ENCODE measurements around the gene DAZ2. TPM values are rescaled to one million over a fixed set of nuclear protein-coding genes. Genes with fewer than 3 reads are reported as not detected.
"Not testable (repeated sequence)": the region's sequence is repeated elsewhere in the genome, so short reads cannot be mapped to it uniquely, and the experiment has no call there.

Gene DAZ2
- total and polyA plus RNA-seq, 9 of the 15 experiments (the other 6 are each of a cell fraction or from before 2014, with no cell fraction given) = not detected

GRCh38 chrY:23209802-23210495 is 9.4 kb upstream of the DAZ2 start:
- H3K27ac ChIP-seq (ENCODE audit: extremely low read depth, low read depth, low read length); POLR2A ChIA-PET; H4K20me1 ChIP-seq (replicated peaks; ENCODE audit: control insufficient read depth, insufficient read depth, low read length); H3K79me2 ChIP-seq (ENCODE audit: control insufficient read depth, insufficient read depth, low read length); H2AFZ ChIP-seq (ENCODE audit: low read depth, low read length); H3K9ac ChIP-seq (ENCODE audit: insufficient read depth in 1 of 2, low read depth in 2 of 2, low read length in 2 of 2); H3K9me3 ChIP-seq (replicated peaks; ENCODE audit: control insufficient read depth, insufficient read depth, low read depth, low read length); intact Hi-C loops (cut with micrococcal nuclease); H3K36me3 ChIP-seq (ENCODE audit: control insufficient read depth, insufficient read depth, low read length); DNase-seq (ENCODE audit: extremely low read depth in 1 of 4, low spot score in 3 of 4); in situ Hi-C loops (cut with MboI); CTCF ChIA-PET (ENCODE audit: low intra/inter-chr PET ratio); ATAC-seq; H3K27me3 ChIP-seq (ENCODE audit: control insufficient read depth in 2 of 2, insufficient read depth in 2 of 2, low read length in 2 of 2); H3K4me1 ChIP-seq (replicated peaks in 1 of 2; ENCODE audit: control insufficient read depth in 2 of 2, insufficient read depth in 2 of 2, low read length in 2 of 2); FAIRE-seq; H3K4me2 ChIP-seq (ENCODE audit: insufficient read depth, low read length); H3K9me1 ChIP-seq (ENCODE audit: control insufficient read depth, insufficient read depth, low read length); H3K4me3 ChIP-seq; BruUV-seq (replicated peaks): not testable (repeated sequence)
- WGBS (ENCODE audit: insufficient coverage, low coverage, missing lambda C conversion rate) = no CpG with 5 or more reads among the region's 4 CpGs

- H3K4me2 ChIP-seq (ENCODE audit: insufficient read depth, low read length); intact Hi-C loops (cut with micrococcal nuclease); H3K36me3 ChIP-seq (ENCODE audit: control insufficient read depth, insufficient read depth, low read length); H2AFZ ChIP-seq (ENCODE audit: low read depth, low read length); H3K27ac ChIP-seq (ENCODE audit: extremely low read depth, low read depth, low read length); H3K4me1 ChIP-seq (replicated peaks in 1 of 2; ENCODE audit: control insufficient read depth in 2 of 2, insufficient read depth in 2 of 2, low read length in 2 of 2); ATAC-seq; H3K9me1 ChIP-seq (ENCODE audit: control insufficient read depth, insufficient read depth, low read length); POLR2A ChIA-PET; FAIRE-seq; H4K20me1 ChIP-seq (replicated peaks; ENCODE audit: control insufficient read depth, insufficient read depth, low read length); H3K79me2 ChIP-seq (ENCODE audit: control insufficient read depth, insufficient read depth, low read length); H3K9me3 ChIP-seq (replicated peaks; ENCODE audit: control insufficient read depth, insufficient read depth, low read depth, low read length); DNase-seq (ENCODE audit: extremely low read depth in 1 of 4, low spot score in 3 of 4); BruUV-seq (replicated peaks); H3K27me3 ChIP-seq (ENCODE audit: control insufficient read depth in 2 of 2, insufficient read depth in 2 of 2, low read length in 2 of 2); H3K4me3 ChIP-seq; H3K9ac ChIP-seq (ENCODE audit: insufficient read depth in 1 of 2, low read depth in 2 of 2, low read length in 2 of 2); CTCF ChIA-PET (ENCODE audit: low intra/inter-chr PET ratio); in situ Hi-C loops (cut with MboI): not testable (repeated sequence)
- no CpG with 5 or more reads among the region's 4 CpGs for WGBS (ENCODE audit: insufficient coverage, low coverage, missing lambda C conversion rate)
Measured at GRCh38 chrY:23210681-23211080, 8.7 kb upstream of the DAZ2 start.

Other genes starting within 250 kb of the DAZ2 start
- gene BPY2, start 235.3 kb upstream of the DAZ2 start, total RNA-seq (2014; rRNA removed) = not detected in 2 replicates
- not detected in 2 replicates for gene BPY2, start 235.3 kb upstream of the DAZ2 start, total RNA-seq (2014; rRNA removed; fragmentation: Illumina TruSeq; extraction: Trizol)
- gene BPY2, start 235.3 kb upstream of the DAZ2 start, total RNA-seq (2015; rRNA removed; fragmentation: Illumina TruSeq; extraction: Trizol) = not detected in 2 replicates
- gene BPY2, start 235.3 kb upstream of the DAZ2 start, total RNA-seq (2021) = not detected in 2 replicates
- gene BPY2, start 235.3 kb upstream of the DAZ2 start, polyA plus RNA-seq (2011; rRNA removed) = not detected in 2 replicates
- gene BPY2, start 235.3 kb upstream of the DAZ2 start, polyA plus RNA-seq (2014; fragmentation: Illumina TruSeq; extraction: Trizol) = not detected in 2 replicates
- gene BPY2, start 235.3 kb upstream of the DAZ2 start, polyA plus RNA-seq (2014; fragmentation: Nextera tagmentation; extraction: Ambion mirVana) = not detected
- not detected in 2 replicates for gene BPY2, start 235.3 kb upstream of the DAZ2 start, polyA plus RNA-seq (2014; rRNA removed)
- not detected in 2 replicates for gene DAZ1, start 20.5 kb upstream of the DAZ2 start, total RNA-seq (2014; rRNA removed)
- gene DAZ1, start 20.5 kb upstream of the DAZ2 start, total RNA-seq (2014; rRNA removed; fragmentation: Illumina TruSeq; extraction: Trizol) = not detected in 2 replicates
- not detected in 2 replicates for gene DAZ1, start 20.5 kb upstream of the DAZ2 start, total RNA-seq (2015; rRNA removed; fragmentation: Illumina TruSeq; extraction: Trizol)
- gene DAZ1, start 20.5 kb upstream of the DAZ2 start, total RNA-seq (2021) = not detected in 2 replicates
- gene DAZ1, start 20.5 kb upstream of the DAZ2 start, polyA plus RNA-seq (2011; rRNA removed) = not detected in 2 replicates
- not detected in 2 replicates for gene DAZ1, start 20.5 kb upstream of the DAZ2 start, polyA plus RNA-seq (2014; fragmentation: Illumina TruSeq; extraction: Trizol)
- gene DAZ1, start 20.5 kb upstream of the DAZ2 start, polyA plus RNA-seq (2014; fragmentation: Nextera tagmentation; extraction: Ambion mirVana) = not detected
- not detected in 2 replicates for gene DAZ1, start 20.5 kb upstream of the DAZ2 start, polyA plus RNA-seq (2014; rRNA removed)

Measured in K562 (cell line).